CD4-positive, alpha-beta T cell treated with Interleukin-17A for 4 hours (primary cell): Measurements from ENCODE around the gene NYNRIN.
"Not testable (repeated sequence)": the region's sequence is repeated elsewhere in the genome, so short reads cannot be mapped to it uniquely, and the experiment has no call there.

Source experiments
- DNase-seq: peaks from one replicate; pipeline ENCODE4 v3.0.0-alpha.2; 2020; ENCODE audit warnings: mixed read lengths

Gene NYNRIN

DNA sequence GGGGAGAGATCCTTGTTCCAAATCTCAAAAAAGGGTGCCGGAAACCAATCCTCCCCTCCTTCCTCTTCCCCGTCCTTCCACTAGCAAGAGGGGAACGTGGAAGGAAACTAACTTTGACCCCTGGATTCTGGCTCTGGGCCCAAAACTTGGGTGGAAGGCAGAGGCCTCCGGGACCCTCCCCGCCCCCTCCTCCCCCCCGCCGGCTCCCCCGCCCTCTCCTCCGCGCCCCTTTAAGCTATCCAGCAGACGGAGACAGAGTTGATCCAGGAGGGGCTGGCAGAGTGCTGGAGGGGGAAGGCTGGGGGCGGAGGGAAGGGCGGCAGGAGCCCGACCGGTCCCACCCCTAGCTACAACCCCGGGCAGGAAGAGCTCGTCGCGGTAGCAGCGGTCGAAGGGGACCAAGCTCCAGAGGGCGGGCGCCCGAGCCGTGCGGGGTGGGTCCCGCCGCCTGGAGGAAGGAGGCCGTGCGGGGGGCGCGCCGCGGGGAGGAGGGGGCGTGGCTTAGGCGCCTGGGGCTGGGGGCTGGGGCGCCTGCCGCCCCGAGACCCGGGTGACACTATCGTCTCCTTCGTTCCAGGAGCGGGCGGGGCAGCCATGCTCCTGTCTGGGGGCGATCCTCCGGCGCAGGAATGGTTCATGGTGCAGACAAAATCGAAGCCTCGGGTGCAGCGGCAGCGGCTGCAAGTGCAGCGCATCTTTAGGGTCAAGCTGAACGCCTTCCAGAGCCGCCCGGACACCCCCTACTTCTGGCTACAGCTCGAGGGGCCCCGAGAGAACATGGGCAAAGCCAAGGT, at the start of gene NYNRIN:
Gene NYNRIN, plus strand, starts transcription at position 351 of the 794 bp plus-strand sequence. Its CDS starts 244 bp downstream, at position 595.
- DNase-seq, result peak; percentile 59

DNA sequence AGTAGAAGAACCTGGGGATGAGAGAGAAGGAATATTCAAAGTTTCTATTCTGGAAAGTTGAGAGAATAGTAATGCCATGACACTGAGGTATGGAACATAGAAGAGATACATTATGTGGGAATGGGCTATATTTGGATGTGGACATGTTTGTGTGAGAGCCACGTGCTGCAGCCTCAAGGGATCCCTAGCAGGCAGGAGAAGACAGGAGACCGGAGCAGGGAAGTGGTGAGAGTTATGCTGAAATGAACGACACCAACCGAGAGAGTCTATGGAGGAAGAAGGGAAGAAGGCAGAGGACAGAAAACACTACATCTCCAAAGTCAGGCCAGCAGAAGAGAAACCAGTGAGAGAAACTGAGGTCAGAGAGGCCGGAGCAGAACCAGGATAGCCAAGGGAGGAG, 49.1 kb upstream of the NYNRIN start:
- no peak for DNase-seq

DNA sequence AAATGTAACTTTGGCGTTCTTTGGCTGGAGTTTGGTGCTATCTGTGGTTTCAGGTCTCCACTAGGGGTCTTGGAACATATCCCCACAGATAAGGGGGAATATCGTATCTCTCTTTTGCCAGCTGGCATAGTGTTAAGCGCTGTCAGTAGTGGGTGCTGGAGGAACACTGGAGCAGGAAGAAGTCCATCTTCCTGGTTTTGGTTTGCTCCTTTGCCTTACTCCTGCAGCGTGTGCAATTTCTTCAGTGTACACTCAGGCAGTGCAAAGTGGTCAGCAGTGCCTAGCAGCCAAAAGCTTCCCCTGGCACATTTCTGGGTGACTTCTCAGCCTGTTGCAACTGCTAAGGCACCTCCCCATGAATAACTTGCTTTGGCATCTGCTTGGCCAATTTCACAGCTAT, 47.3 kb upstream of the NYNRIN start:
- no peak for DNase-seq

DNA sequence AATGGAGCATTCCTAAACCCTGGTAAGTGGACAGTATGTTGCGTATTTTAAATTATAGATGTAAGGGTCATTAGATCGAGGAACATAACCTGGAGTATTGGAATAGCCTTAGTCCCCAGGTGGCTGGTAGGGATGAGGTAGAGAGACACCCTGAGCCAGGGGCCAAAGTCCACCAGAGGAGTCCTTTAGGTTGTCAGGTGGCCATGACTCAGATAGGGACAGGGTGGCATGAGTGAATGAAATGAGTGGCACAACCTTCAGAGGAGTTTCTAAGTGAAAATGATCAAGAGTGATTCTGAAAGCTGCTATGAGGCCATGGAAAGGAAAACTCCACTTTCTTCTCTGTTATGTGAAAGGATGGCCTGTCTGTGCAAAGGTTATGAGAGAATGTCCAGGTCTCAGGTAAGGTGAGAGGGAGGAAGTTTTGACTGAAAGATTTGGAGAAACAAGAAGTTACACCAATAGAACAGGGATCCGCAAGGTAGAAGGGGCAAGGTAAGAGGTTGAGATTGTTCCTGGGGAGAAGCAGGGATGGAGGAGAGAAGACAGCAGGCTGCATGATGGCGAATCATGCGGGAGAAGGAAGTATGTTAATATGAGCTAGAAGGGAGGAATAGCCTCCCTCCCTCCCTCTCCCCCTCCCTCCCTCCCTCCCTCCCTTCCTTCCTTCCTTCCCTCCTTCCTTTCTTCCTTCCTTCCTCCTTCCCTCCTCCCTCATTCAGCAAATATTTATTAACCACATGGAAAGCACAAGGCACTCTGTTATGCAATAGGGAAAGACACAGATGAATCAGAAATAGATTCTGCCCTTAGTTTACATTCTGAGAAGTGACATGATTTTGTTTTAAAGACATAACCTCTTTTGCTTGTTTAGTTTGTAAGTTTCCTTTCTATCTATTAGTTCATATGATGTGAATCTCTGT, 45.0 kb upstream of the NYNRIN start:
- no peak for DNase-seq

DNA sequence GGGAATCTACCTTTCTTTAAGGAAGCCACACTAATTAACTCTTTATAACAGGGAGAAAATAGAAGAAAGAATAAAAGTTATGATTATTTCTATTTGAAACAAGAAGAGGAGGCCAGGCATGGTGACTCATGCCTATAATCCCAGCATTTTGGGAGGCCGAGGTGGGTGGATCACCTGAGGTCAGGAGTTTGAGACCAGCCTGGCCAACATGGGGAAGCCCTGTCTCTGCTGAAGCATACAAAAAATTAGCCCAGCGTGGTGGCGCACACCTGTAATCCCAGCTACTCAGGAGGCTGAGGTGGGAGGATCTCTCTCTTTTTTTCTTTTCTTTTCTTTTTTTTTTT, 44.3 kb upstream of the NYNRIN start:
- DNase-seq, result not testable (repeated sequence)

DNA sequence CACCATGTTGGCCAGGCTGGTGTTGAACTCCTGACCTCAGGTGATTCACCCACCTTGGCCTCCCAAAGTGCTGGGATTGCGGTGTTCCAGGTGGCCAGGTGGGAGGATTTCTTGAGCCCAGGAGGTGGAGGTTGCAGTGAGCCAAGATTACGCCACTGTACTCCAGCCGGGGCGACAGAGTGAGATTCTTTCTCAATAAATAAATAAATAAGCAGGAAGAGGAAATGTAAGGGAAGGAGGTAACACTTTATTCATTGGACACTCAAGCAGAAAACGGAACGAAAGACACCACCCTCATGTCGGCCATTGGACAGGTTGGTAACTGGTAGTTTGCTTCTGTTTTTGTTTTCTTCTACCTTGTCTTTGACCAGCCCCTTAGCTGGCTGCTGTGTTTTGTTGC, 43.8 kb upstream of the NYNRIN start:
- DNase-seq, result no peak

DNA sequence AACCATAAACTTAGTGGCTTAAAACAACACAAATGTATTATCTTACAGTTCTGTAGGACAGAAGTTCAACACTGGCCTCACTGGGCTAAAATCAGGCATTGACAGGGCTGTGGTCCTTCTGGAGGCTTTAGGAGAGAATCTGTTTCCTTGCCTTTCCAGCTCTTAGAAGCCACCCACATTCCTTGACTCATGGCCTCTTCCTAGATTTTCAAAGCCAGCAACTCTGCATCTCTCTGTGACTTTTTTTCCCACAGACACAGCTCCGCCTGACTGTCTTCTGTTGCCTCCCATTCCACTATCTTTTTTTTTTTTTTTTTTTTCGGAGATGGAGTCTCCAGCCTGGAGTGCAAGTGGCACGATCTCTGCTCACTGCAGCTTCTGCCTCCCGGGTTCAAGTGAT, 42.6 kb upstream of the NYNRIN start:
- DNase-seq, result no peak

DNA sequence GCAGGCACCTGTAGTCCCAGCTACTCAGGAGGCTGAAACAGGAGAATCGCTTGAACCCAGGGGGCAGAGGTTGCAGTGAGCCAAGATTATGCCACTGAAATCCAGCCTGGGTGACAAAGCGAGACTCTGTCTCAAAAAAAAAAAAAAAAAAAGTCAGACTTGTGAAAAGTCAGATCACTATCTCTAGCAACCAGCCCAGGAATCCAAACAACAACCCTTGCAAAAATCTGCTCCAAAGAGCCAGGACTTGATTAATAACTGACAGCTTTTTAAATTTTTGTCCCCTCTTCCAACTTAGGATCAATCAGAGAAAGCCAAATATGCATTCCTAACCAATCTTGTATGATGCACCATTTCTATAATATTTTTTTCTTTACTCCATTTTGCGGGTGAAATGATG, 38.5 kb upstream of the NYNRIN start:
- DNase-seq, result no peak

DNA sequence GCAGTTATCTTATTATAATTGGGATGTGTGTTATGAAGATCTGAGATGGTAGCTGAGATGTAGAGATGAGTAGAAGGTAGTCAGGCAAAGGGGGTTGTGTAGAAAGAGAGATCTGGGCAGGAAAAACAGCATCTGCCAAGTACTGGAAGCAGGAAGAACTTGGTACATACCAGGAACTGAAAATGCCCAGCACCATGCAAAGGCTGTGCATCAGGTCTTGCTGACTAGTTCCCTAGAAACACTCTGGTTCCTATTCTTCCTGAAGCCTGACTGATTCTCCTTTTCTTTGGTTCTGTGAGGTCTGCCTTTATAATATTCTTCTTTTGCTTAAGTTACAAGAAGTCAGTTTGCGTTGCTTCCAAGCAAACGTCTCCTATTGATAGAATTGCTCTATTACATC, 37.5 kb upstream of the NYNRIN start:
- DNase-seq, result no peak

DNA sequence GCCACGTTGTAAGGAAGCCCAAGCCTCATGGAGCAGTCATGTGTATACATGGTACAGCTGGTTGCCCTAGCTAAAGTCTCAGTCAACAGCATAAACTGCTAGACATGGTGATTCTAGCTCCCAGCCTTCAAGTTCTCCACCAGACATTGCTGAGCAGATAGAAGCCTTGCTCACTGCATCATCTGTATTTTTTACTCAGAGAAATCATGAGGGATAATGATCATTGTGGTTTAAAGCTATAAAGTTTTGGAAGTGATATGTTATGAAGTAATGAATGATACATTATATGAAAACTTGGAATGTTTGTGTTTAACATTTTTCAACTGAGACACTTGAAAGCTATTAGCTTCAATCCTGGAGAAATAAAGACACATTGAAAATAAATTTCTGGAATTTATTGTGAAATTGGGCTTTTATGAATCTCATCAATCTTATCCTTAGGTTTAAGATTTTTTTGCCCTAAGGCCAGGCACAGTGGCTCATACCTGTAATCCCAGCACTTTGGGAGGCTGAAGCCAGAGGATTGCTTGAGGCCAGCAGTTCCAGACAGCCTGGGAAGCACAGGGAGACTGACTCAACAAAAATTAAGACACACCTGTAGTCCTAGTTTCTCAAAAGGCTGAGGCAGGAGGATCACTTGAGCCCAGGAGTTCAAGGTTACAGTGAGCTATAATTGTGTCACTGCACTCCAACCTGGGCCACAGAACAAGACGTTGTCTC, 36.4 kb upstream of the NYNRIN start:
- DNase-seq, result no peak

DNA sequence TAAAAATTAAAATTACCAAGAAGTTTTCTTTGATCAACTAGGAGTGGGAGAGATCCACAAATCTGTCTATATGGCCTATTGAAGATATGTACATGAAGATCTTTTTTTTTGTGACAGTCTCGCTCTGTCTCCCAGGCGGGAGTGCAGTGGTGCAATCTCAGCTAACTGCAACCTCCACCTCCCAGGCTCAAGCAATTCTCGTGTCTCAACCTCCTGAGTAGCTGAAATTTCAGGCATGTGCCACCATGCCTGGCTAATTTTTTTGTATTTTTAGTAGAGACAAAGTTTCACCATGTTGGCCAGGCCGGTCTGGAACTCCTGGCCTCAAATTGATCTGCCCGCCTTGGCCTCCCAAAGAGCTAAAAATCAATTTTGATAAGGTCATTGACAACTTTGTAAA, 35.4 kb upstream of the NYNRIN start:
- DNase-seq, result no peak

DNA sequence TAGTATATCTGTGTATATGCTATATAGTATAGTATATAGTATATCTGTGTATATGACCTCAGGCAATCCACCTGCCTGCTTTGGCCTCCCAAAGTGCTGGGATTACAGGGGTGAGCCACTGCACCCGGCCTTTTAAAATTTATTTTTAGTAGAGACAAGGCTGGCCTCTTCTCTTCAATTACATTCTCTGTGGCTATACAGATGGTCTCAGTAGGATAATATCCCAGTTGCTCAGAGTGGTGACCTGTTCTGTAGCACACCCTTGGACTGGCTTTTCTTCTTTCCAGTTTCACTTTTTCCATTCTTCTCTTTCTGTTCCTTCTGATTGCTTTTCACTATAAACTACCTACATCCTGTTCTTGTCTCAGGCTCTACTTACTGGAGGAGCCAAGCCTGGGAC, 34.0 kb upstream of the NYNRIN start:
- no peak for DNase-seq

DNA sequence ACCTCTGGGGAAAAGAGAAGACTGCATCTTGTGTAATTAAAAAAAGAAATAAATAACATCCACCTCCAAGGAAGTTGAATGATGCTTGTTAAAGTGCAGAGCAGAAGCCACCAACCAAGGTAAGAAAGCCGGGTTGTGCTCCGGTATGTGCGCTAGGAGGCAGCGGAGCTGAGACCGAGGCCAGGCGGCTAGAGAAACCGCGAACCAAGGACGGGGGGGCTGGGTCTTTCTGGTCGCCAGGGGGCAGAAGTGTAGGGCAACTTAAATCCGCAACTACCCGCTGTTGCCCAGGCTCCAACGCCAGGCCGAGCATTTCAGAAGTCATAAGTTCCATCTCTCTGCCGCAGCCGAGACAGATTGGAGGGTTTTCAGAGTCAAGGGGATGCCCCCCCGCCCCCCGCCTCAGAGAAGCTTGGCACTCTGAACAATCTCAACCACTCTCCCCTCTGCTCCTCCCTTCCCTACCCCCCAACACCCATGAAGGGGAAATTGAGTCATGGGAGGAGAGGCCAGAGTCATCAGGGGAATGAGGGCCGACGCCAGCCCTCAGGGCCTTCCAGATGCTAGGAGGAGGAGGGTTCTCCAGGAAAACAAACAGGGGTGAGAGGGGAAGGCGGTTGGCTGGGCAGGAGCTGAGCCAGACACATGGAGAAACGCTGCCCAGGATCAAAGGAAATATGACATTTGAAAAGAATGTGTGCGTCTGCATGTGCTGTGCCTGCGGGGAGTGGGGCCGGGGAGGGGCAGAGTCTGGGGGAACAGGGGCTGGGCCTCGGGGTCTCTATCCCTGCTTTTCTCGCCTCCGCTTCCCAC, 33.0 kb upstream of the NYNRIN start:
- peak; percentile 75 for DNase-seq

DNA sequence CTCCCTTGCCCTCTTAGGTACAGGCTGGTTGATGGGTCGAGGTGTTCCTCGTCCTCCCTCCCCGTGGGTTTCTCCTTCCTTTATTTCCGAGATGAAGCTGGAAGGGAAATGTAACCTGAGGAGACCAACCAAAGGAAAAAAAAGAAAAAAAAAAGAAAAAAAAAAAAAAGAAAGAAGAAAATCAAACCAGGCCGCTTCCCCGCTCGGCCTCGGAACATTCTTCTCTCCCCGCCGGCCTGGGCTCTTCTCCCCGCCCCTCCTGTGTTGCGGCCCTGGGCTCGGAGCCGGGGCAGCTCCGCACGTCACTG, 32.4 kb upstream of the NYNRIN start:
- DNase-seq, result no peak

DNA sequence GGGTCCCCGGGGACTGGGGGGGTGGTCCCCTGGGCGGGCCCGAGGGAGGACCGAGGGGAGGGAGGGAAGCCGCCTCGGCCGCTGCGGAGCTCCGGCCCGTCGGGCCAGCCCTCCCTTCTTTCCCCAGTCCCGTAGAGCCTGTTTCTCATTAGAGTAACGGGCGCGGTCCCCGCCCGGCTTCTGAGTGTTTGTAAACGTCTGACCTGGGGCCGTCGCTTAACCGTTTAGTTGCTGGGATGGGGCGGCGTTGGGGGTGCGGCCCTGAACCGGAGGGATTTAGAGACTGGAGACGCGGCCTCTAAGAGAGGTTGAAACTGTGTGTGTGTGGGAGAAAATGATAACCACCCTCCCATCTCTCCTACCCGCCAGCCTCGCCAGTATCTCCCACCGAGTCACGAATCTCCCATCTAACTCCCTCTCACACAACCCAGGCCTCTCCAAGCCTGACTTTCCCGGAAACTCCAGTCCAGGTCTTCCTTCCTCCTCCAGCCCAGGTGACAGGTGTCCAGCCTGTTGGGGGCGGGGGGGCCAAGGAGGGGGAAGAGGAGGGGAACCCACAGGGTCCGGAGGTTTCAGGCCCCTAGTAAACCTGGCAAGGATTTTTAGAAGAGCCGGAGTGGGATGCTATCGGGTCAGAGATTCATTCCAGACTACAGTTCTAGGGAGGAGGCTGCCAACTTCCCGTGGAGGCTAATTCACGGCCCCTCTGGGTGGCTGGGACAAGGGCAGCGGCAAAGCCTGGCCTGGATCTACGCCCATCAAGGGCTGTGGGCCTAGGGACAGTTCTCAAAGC, 31.9 kb upstream of the NYNRIN start:
- peak; percentile 35 for DNase-seq

DNA sequence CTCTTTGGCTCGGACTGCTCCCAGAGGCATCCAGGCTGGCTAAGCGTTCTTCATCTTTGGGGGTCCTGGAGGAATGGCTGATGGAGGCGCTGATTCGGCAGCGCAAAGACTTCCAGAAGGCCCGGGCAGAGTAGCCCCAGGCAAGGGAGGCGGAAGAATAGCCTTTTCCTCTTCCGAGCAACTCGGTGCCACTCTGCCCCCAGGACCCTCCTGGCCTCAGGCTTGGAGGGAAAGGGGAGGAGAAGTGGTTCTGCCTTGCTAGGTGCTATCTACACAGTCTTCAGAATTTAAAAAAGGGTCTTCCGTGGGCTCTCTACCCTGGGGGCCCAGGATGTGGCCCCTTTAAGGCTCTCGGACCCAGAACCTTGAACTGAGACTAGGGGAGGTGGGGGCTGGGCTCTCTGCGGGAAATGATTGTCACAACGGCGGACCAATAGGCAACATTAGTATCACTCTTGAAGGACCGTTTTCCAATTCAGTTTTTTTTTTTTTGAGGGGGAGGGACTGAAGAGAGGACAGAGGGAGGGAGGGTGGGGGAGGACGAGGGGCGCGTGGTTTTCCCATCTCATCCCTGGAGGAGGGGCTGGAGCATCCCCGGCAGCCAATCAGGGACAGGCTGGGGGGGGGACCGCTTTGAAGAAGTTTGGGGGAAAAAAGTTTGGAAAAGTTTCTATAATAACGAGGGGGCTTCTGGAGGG, 31.1 kb upstream of the NYNRIN start, which contains the start of gene NFATC4:
Gene NFATC4, plus strand, starts transcription at position 671 of the 698 bp plus-strand sequence. CDS start 157 bp downstream, outside the sequence.
- no peak for DNase-seq

DNA sequence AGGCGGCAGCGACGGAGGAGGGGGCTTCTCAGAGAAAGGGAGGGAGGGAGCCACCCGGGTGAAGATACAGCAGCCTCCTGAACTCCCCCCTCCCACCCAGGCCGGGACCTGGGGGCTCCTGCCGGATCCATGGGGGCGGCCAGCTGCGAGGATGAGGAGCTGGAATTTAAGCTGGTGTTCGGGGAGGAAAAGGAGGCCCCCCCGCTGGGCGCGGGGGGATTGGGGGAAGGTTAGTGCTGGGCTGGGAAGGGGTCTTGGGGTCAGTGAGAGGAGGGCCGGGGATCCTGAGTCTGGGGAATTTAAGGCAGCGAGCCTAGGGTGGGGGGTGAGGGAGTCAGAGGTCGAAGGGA, 30.6 kb upstream of the NYNRIN start:
- DNase-seq, result no peak

DNA sequence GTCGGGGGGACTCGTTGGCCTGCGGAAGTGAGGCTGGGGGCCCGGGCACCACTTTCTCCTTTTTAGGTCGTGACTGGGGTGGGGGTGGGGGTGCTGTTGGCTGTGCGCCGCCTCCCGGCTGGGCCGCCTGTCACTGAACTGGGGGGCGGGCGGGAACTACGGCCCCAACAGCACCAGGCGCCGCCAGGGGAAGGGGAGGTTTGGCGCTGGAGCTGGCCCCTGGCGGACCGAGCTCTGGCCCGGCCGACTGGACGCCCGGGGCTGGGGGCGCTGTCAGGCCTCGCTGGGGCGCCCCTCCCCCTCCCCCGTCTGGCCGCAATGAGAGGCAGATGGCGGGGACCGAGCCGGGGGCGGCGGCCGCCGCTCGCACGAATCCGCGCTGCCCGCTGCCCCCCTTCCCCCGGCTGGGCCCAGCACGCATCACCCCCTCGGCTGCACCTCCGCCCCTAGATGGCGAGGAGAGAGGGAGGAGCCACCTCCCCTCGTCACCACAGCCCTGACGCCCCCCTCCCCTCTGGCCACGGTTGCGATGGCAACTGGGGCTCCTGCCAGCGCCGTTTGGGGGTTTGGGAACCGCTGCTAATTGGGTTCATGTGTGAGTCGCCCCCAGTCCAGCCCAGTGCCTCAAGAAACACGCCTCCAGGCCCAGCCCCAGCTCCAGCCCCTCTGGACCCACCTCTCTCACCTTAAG, 30.1 kb upstream of the NYNRIN start:
- peak; percentile 25 for DNase-seq

DNA sequence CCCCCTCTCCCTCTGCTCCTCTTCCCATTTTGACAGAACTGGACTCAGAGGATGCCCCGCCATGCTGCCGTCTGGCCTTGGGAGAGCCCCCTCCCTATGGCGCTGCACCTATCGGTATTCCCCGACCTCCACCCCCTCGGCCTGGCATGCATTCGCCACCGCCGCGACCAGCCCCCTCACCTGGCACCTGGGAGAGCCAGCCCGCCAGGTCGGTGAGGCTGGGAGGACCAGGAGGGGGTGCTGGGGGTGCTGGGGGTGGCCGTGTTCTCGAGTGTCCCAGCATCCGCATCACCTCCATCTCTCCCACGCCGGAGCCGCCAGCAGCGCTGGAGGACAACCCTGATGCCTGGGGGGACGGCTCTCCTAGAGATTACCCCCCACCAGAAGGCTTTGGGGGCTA, 29.3 kb upstream of the NYNRIN start:
- no peak for DNase-seq

DNA sequence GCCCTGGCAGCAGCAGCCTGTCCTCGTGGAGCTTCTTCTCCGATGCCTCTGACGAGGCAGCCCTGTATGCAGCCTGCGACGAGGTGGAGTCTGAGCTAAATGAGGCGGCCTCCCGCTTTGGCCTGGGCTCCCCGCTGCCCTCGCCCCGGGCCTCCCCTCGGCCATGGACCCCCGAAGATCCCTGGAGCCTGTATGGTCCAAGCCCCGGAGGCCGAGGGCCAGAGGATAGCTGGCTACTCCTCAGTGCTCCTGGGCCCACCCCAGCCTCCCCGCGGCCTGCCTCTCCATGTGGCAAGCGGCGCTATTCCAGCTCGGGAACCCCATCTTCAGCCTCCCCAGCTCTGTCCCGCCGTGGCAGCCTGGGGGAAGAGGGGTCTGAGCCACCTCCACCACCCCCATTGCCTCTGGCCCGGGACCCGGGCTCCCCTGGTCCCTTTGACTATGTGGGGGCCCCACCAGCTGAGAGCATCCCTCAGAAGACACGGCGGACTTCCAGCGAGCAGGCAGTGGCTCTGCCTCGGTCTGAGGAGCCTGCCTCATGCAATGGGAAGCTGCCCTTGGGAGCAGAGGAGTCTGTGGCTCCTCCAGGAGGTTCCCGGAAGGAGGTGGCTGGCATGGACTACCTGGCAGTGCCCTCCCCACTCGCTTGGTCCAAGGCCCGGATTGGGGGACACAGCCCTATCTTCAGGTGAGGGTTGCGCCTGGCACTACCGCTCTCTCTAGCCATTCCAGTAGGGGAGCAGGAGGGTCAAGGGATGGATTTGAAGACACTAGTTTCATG, 28.7 kb upstream of the NYNRIN start:
- no peak for DNase-seq
